ENCODE measurements around the gene SGPP2.
"Not testable (repeated sequence)": the region's sequence is repeated elsewhere in the genome, so short reads cannot be mapped to it uniquely, and the experiment has no call there.

The SGPP2 gene, protein sequence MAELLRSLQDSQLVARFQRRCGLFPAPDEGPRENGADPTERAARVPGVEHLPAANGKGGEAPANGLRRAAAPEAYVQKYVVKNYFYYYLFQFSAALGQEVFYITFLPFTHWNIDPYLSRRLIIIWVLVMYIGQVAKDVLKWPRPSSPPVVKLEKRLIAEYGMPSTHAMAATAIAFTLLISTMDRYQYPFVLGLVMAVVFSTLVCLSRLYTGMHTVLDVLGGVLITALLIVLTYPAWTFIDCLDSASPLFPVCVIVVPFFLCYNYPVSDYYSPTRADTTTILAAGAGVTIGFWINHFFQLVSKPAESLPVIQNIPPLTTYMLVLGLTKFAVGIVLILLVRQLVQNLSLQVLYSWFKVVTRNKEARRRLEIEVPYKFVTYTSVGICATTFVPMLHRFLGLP

DNA sequence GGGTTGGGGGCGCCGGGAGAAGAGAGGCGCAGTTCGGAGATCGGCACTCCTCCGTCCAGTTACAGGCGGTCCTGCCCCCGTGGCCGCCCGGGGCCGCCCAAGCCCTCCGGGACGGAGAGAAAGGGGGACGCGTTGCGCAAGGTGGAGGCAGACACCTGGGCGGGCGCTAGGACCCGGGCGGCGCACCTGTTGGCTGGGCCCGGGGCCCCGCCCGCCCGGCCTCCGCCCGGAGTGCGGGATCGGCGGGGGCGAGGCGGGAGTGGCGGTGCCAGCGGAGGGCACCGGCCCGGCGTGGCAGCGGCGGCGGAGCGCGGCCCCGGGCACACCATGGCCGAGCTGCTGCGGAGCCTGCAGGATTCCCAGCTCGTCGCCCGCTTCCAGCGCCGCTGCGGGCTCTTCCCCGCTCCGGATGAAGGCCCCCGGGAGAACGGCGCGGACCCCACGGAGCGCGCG lies at the start of gene SGPP2:
TSS of gene SGPP2 (plus strand) at position 268 of the 453 bp plus-strand sequence. CDS start at position 328, 60 bp downstream.
- no peak for DNase-seq (ENCODE audit: low read depth in 2 of 3, low spot score in 2 of 3)

DNA sequence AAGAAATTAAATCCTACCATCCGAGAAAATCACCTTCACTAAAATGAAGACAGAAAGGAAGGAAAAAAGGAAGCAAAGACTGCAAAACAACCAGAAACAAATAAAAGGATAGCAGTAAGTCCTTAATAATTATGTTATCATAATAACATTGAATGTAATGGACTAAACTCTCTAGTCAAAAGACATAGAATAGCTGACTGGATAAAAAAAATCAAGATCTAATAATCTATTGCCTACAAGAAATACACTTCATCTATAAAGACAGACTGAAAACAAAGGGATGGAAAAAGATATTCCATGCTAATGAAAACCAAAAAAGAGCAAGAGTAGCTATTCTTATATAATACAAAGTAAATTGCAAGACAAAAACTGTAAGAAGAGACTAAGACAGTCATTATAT lies 48.5 kb upstream of the SGPP2 start:
- DNase-seq (ENCODE audit: low read depth in 2 of 3, low spot score in 2 of 3): no peak

DNA sequence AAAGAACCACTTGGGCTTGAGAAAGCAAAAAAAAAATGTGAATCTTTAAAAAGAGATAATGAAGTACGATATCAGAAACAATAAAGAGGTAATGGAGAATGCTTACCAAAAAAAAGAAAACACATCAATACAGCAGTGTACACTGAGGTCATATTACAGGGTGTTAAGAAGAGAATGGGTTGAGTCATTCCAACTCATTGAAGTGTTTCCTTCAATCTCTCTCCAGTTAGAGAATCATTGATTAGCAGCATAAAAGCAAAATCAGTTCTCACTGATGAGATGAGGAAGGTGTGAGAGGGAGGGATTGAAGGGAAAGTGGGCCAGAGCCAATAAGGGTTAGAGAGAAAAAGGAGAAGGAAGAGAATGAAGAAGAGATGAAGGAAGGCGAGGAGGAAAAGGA lies 43.9 kb upstream of the SGPP2 start:
- DNase-seq (ENCODE audit: low read depth in 2 of 3, low spot score in 2 of 3): no peak

DNA sequence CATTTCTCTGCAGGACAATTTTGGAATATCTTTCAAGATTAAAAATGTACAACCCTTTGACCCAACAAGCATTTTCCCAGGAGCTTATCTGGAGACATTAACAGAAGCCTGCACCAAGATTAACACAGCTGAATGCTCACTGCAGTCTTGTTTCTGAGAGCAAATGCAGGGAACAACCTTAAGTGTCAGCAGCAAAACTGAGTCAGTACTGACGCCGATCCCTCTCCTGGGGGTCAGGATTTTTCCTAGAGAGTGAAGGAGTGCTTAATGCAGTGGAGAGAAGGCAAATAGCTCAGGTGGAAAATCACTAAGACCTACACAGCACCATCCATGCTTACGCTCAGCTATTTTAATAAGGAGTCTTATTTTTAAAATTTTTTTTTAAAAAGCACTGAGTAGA lies 42.8 kb upstream of the SGPP2 start:
- DNase-seq (ENCODE audit: low read depth in 2 of 3, low spot score in 2 of 3): no peak

DNA sequence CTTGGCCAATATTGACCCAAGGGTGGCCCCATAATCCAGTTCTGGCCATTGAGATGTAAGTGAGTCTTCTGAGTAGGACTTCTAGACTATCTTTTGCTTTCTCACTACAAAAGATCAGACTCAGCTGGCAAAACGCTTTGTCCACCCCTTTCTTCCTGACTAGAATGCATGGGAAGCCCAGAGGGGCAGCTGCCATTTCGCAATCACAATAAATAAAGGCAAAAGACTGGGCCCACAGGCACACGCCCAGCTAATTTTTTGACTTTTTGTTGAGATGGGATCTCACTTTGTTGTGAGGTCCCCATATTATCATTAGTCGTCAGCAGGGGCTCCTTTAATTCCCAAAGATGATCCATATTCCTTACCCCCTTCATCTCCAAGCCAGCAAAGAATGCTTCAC lies 41.1 kb upstream of the SGPP2 start:
- no peak for DNase-seq (ENCODE audit: low read depth in 2 of 3, low spot score in 2 of 3)

DNA sequence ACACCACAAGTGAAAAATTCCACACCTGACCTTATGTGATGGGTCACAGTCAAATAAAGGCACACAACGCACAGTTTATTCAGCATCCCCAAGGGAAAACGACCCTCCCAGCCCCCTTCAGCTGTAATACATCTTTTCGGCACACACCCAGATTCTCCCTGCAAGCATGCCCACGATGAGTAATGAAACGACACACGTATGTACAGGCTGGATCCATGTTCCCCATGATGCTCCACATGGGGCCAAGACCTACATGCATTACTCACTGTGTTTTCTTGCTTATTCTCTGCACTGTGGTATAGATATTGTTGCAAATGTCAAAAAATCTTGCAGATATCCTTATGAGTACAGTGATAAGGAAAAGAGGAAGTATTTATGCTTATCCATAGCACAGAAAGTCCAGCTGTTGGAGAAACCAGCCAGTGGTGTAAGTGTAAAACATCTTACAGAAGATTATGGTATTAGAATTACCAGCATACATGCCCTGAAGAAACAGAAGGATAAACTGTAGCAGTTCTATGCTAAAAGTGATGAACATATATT lies 32.5 kb upstream of the SGPP2 start:
- DNase-seq (ENCODE audit: low read depth in 2 of 3, low spot score in 2 of 3): no peak

DNA sequence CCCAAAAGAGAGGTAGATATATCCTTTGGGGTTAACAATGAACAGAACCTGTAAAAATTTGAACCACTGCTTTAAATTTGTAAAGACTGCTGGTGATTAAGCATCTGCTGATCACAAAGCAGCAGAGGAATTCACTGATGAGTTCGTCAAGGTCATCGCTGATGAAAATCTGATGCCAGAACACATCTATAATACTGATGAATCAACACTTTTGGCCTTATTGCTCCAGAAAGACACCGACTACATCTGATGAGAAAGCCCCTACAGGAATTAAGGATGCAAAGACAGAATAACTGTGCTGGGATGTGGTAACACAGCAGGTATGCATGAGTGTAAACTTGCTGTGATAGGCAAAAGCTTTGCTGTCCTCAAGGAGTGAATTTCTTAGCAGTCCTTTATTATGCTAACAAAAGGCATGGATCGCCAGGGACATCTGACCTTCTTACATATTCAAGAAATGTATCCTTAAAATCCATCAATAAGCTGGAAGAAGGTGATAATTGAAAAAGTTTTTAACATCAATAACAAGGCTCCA lies 30.5 kb upstream of the SGPP2 start:
- no peak for DNase-seq (ENCODE audit: low read depth in 2 of 3, low spot score in 2 of 3)

DNA sequence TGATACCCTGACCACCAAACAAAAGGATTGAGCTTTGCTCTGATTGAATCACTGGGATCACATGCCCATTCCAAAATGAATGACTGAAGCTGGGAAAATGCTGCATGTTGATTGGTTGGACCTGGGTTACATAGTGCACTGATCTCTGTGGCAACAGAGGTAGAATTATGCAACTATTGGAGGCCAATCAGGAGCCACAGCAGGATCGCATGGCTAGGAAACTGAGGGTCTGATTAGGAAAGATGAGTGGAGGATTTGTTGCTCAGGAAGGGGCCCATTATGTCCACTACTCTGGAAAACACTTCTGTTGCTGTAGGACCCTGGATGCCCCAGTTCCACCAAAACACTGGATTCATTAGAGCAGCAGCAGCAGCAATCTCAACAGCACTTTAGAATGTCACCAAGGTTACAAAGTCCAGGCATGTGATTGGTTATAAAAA lies 25.9 kb upstream of the SGPP2 start:
- no peak for DNase-seq (ENCODE audit: low read depth in 2 of 3, low spot score in 2 of 3)

DNA sequence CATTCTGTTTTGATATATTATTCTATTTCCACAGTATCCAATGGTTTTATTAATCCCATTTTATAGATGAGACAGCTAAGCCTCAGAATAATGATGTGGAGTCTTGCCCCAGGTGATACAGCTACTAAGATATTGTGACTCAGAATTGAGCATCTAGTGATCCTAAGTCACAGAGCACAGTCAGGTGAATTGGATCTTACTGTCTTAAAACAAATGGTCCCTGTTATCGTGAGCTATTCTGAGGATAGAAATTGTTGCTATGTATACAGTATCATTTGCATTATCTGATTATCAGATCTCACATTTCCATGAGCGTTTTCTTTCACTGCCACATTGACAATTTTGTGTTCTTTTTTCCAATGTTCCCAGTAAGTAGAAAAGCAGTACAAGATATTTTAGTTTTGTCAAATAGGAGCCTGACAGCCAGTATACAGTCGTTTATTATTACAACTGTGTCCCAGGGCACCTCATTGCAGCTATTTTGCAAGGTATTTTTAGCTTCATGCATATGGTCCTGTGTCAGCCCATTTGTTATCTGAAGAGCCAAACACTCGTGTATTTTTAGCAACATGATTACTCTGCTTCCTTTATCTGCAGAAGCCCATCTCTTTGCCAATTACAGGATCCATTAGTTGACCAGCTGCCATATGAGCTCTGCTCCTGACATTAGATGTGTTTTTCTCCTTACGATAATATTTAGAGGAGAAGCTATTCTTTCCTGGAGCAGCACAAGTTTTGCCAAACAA lies 25.1 kb upstream of the SGPP2 start:
- DNase-seq (ENCODE audit: low read depth in 2 of 3, low spot score in 2 of 3): no peak

DNA sequence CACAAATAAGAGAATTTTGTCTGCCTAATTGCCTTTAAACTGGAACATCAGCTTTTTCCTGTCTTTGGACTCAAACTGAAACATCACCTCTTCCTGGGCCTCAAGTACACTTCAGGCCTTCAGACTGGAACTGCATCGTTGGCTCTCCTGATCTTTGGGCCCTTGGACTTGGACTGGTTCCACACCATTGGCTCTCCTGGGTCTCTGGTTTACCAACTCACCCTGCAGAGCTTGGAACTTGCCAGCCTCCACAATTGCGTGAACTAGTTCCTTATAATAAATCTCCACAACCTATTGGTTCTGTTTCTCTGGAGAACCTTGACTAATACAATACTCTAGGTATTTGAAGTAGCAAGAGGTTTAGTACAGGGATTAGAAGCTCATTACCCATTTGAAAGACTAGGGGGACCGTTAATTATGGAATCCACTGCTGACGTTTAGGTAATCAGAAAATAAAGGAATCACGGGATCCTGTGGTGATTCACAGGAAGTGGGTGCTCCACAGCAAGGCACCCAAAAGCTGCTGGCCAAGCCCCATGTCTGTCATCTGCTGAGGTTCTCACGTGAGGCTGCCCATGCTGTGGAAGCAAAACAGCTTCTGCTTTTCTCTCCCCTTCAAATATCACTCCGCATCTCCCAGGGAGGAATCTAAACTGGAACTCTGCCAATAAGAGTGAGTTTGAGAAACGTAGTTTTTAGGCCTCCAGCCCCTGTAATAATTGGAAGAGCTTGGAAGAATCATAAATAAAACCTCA lies 20.0 kb upstream of the SGPP2 start:
- no peak for DNase-seq (ENCODE audit: low read depth in 2 of 3, low spot score in 2 of 3)

DNA sequence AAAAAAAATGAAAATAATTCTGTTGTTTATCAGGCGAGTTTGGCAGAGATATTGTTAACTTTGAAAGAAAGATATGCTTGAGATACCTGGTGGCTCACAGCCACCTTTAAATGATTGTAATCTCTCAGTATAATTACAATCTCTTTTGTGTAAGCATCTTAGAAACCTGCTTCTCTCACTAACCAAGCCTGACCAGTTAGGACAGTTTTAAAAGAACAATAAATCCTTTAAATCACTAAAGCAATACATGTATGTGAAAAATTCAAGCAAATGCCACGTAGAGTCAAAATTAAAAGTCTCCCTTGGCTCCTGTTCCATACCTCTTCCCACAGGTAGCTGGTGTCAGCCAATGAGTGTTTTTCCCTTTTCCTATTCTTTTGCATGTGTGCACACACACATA lies 15.7 kb upstream of the SGPP2 start:
- DNase-seq (ENCODE audit: low read depth in 2 of 3, low spot score in 2 of 3): no peak

DNA sequence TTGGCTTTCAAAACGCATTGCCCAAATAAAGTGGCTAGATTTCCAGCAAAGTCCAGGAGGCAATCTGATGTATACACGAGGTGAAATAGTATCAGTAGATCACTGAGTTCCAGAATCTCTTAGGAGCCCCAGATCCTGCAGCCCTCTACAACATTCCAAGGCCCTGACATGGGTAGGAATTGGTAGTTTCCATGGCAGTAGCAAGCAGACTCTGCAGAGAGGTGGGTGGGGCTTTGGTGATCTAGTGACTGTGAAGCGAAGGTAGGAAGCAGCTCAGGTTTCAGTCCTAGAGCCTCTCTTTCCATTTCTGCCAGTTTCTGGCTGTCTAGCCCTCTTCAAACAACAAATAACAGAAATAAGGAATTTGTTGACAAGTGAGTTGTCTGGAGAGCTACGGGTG lies 13.8 kb upstream of the SGPP2 start:
- no peak for DNase-seq (ENCODE audit: low read depth in 2 of 3, low spot score in 2 of 3)

DNA sequence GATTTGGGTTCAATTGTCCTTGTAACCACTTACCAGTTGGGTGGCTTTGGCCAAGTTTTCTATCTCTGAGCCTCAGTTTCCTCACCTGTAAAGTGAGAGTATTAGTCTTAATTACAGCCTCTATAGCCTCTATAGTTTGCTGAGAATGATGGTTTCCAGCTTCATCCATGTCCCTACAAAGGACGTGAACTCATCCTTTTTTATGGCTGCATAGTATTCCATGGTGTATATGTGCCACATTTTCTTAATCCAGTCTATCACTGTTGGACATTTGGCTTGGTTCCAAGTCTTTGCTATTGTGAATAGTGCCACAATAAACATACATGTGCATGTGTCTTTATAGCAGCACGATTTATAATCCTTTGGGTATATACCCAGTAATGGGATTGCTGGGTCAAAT lies 12.0 kb upstream of the SGPP2 start:
- DNase-seq (ENCODE audit: low read depth in 2 of 3, low spot score in 2 of 3): not testable (repeated sequence)

DNA sequence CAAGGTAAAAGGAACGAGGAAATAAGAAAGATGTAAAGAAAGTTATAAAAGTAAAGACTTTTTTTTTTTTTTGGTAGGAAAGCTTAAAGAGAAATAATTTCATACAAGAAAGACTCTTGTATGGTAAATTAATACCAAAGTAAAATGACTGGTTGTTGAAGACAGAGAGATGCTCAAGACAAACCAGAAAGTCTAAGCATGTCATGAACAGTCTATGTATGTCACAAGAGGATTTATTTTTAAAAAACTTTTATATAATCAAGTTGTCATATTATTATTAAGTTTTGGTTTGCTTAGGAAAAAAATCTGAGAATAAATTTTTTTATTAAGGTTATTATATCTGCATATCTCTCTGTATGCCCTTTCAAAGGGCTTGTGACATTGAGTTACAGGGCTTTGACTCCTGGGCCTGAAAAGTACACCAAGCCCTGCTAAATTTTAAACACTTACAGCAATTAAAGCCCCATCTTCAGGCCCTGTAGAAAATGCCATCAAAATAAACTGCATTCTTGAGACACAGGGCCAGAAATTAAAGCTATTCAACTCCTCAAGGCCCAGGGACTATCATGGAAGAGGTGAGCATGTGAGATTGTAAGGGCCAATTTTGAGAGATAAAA lies 10.9 kb upstream of the SGPP2 start:
- DNase-seq (ENCODE audit: low read depth in 2 of 3, low spot score in 2 of 3): no peak

DNA sequence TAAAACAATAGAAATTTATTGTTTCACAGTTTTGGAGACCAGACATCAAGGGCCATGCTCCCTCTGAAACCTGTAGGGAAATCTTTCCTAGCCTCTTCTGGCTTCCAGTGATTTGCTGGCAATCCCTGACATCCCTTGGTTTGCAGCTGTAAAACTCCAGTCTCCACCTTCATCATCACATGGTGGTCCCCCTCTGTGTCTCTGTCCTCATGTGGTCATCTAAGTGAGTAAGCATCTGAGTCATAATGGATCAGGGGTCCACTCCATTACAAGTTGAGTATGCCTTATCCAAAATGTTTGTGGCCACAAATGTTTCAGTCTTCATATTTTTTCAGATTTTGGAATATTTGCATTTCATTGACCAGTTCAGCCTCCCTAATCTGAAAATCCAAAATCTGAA lies 5.6 kb upstream of the SGPP2 start:
- no peak for DNase-seq (ENCODE audit: low read depth in 2 of 3, low spot score in 2 of 3)

DNA sequence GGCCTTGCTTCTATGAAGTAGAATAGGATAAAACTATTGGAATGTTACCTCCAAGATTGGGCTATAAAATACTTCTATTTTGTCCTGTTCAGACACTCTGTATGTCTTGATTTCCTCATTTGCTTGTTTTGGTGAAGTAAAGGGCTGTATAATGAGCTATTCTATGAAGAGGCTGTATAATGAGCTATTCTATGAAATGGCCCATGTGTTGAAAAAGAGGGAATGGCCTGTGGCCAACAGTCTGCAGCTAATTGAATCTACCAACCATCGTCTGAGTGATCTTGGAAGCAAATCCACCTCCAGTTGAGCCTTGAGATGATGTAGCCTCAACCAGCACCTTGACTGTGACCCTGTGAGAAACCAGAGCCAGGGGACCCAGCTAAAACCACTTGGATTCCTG lies 3.8 kb upstream of the SGPP2 start:
- DNase-seq (ENCODE audit: low read depth in 2 of 3, low spot score in 2 of 3): no peak

DNA sequence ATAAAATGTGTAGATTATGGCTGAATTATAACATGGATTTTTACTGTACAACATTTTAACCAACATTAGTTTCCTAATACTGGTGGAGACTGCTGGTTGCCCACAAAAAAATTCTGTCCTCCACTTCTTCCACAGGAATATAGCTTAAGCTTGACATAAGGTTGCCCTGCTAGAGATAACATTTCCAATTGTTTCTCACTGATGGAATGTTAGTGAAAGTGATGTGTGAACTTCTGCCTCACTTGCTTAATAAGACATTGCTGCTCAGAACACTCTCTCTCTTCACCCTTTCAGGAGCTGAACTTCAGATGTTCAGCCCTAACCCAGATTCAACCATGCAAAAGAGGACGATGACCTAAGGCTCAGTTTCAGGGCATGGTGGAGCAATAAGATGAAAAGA lies 2.7 kb upstream of the SGPP2 start:
- no peak for DNase-seq (ENCODE audit: low read depth in 2 of 3, low spot score in 2 of 3)

DNA sequence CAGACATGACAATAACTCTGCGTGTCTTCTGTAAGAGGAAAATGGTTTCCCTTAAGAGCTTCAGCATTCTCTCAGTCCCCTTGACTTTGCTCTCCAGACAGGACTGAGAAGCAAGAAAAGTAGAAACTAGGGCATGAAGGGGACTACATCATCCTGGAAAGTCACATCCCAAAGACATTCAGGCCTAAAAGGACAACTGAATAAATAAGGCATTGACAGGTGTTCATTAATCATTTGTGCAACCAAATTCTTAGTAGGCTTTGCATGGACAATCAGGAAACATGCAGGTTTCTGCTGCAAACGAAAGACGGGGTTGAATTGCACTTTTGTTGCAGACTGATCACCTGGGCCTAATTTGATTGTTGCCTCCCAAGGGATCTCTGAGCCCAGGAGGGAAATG lies 1.2 kb upstream of the SGPP2 start:
- DNase-seq (ENCODE audit: low read depth in 2 of 3, low spot score in 2 of 3): no peak

DNA sequence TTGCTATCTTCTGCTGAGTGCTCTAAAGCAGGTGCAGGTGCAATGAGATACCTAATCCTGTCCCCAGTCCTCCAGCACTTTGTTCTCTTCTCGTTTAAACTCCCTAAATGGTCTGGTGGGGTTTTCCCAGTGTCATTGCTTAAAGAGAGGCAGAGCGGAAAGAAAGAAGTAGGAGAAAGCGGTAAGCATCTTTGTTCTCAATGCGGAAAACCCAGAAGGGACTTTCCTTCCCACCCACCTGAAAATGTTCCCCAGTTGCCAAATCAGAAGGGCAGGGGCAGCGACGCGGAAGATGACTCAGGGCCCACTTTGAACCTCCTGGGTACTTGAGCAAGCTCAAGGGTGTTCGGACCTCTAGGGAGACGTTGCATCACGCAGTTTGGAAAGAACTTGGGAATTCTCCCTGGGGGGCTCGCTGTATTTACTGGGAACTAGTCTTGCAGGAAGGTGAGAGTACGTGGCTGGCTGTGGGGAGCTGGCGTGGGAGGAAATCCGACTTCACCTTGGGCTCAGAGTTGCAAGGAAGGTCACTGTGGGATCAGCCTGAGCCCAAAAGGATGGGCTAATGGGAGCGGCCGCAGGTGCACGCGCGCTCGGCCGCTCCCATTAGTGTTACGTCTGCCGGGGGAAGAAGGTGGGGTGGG lies 589 bp upstream of the SGPP2 start:
- peak in 2 of 3 experiments; percentile 13 to 28 for DNase-seq (ENCODE audit: low read depth in 2 of 3, low spot score in 2 of 3)
